Right ventricle myocardium inferior (tissue), 1 donor: Measurements from ENCODE around the gene PSORS1C2. TPM values are rescaled to one million over a fixed set of nuclear protein-coding genes. Genes with fewer than 3 reads are reported as not detected.
"Not testable (repeated sequence)": the region's sequence is repeated elsewhere in the genome, so short reads cannot be mapped to it uniquely, and the experiment has no call there.

ENCODE experiments used
- ATAC-seq: fragments of 200-7000 bp; cut with Tn5 transposase; one replicate; pipeline ENCODE4 v1.9.1; 2020; ENCODE audit warnings: mild to moderate bottlenecking, moderate library complexity
- DNase-seq: peaks from one replicate; pipeline ENCODE4 v3.0.0; 2021; ENCODE audit errors: missing footprints
- intact Hi-C: fragments of 100-400 bp; cut with DNase I; formaldehyde crosslinking; loops from one replicate; pipeline ENCODE4 v1.11.0; 2022
- long read RNA-seq: library from polyadenylated mRNA; unstranded; transcript quantifications from one replicate; pipeline ENCODE4 v2.0.0, GENCODE V29; 2021
- total RNA-seq: library from RNA; stranded (reverse); fragmentation: NEBNext Ultra II Directional; extraction: Animal tissue kit (Norgen Biotek cat#: 25700); gene quantifications from one replicate; pipeline ENCODE4 v1.2.1, GENCODE V29; 2021
- donor health status: DM: no; HTN: yes; CAD: no; lungs with severe emphysema.

PSORS1C2 gene
- total RNA-seq = not detected
- long read RNA-seq = 0 reads

- DNase-seq (no peak), ATAC-seq (no peak)
- intact Hi-C loops = no loop called here
Measured at GRCh38 chr6:31138982-31139381, at the start of gene PSORS1C2. TSS of gene PSORS1C2 (minus strand) at chr6:31139066. CDS start at chr6:31139026, 40 bp downstream.

- ATAC-seq = no peak
- intact Hi-C loops = no loop called here
Measured at GRCh38 chr6:31187780-31188194, 48.9 kb upstream of the PSORS1C2 start.

DNA sequence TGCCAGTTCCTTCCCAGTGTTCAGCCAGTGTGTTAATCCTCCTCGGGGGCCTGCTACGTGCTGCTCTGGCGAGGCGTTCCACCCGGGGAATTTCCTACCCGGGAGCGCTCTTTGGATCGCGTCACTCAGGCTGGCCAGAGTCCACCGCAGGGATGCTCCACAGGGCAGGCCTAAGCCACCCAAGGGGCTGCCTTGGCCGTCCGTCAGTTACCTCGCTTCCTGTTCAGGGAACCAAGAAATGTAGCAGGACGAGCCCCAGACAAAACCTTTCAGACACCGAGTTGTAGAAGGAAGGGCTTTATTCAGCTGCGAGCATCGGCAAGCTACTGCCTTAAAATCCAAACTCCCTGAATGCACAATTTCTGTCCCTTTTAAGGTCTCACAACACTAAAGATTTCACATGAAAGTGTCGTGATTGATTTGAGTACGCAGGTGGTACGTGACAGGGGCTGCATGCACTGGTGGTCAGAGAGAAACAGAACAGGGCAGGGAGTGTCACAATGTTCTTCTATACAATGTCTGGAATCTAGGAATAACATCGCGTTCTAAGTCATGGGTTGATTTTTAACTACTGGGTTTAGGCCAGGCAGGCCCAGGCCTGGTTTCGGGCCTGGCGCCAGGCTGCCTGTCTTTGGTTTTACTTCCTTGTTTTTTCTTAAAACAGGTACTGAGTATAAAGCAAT lies 47.3 kb upstream of the PSORS1C2 start:
- peak; percentile 89 for DNase-seq
- peak; percentile 69 for ATAC-seq
- intact Hi-C loops = no loop called here

More at GRCh38 chr6:31187780-31188194, 48.9 kb upstream of the PSORS1C2 start:
- DNase-seq = no peak

GRCh38 chr6:31185695-31186051 lies 46.8 kb upstream of the PSORS1C2 start:
- ATAC-seq, intact Hi-C loops, DNase-seq: not testable (repeated sequence)

DNA sequence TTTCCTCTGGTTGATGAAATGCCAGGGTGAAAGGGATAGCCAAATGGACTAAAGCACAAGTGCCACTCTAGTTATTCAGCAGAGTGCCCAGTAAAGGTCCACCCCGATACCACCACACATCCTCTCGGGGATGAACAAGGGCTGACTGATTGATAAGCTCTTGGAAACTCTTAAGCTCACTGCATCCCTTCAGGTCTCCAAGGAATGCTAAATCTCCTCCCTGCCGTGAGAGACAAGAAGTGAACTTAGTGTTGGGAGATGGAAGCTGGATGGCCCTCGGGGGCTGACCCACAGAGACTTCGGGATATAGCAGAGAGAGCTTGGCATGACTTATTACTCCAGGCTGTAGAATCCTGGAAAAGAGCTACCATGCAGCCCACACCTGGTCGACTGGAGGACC lies 45.0 kb upstream of the PSORS1C2 start:
- ATAC-seq, DNase-seq, intact Hi-C loops: not testable (repeated sequence)

DNA sequence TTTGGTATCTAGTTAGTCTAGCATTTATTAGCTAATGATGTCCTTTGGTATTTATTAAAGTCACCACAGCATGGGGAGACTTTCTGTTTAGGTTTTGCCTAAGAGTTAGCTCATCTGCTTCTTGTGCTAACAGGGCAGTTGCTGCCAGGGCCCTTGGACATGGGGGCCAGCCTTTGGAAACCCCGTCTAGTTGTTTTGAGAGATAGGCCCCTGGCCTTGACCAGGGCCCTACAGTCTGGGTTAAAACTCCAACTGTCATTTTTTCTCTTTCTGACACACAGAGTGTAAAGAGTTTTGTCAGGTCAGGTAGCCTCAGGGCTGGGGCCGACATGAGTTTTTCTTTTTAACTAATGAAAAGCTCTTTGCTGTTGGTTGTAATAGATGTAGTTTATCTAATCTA lies 44.4 kb upstream of the PSORS1C2 start:
- ATAC-seq, DNase-seq, intact Hi-C loops: not testable (repeated sequence)

DNA sequence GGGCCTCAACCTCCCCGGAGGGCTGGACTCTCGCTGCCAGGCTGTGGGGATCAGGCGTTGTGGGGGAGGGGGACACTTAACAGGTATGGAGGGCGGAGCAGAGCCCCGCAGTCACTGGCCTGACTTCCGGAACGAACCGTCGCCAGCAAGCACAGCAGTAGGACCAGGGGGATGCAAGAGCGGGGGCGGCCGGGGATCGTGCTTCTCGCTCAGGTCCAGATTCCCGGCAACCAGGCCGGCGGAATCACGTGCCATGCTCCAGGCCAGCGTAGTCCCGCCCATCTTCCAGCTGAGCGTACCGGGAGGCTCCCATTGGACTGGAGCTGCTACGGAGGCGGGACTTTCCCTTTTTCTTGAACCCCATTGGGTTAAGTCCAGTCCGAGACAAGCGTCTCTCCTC lies 41.6 kb upstream of the PSORS1C2 start:
- DNase-seq (peak; percentile 82), ATAC-seq (peak; percentile 97)
- intact Hi-C loops = no loop called here

- no peak for ATAC-seq
- intact Hi-C loops = no loop called here
- no peak for DNase-seq
Measured at GRCh38 chr6:31179896-31180295, 41.0 kb upstream of the PSORS1C2 start.

- no peak for ATAC-seq
- intact Hi-C loops = no loop called here
- no peak for DNase-seq
Measured at GRCh38 chr6:31179042-31179386, 40.1 kb upstream of the PSORS1C2 start.

DNA sequence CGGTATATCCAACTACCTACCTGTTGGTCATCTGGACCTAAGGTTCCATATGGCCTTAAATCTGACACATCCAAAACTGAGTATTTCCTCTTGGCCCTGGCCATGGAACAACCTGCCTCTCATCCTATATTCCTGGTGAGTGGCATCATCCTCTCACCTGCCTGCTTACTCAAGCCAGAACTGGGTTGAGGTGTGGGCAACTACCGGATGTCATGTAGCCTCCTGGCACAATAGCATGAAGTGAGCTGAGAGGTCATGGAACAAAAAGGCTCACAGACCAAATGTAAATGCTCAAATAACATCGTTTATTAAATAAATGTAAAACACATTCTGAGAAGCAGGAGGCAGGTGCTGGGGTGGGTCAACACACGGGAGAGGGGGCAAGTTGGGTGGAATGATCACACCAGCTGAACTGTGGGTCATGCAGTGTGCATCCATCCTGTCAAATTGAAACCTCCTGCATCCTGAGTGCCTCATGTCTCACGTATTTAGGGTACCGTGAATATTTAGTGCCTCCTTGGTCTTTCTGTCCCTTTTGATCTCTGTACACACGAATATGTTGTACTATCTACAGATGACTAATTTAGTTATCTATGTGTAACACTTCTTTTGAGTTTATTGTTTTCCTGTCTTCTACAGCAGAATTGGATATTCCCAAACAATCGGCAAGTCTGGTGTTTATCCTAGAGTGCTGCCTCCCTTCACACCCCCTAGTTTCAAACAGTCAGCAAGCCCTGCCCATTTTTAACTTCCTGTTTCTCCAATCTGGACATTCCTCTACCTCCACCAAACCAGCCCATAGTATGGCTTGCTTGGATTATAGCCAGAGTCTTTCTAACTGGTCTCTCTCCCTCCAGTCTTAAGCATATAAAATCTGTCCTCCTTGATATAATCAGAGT lies 39.5 kb upstream of the PSORS1C2 start:
- DNase-seq (no peak), ATAC-seq (no peak)
- intact Hi-C loops = no loop called here

- no peak for DNase-seq
- no peak for ATAC-seq
- intact Hi-C loops = no loop called here
Measured at GRCh38 chr6:31175971-31176370, 37.1 kb upstream of the PSORS1C2 start.

DNA sequence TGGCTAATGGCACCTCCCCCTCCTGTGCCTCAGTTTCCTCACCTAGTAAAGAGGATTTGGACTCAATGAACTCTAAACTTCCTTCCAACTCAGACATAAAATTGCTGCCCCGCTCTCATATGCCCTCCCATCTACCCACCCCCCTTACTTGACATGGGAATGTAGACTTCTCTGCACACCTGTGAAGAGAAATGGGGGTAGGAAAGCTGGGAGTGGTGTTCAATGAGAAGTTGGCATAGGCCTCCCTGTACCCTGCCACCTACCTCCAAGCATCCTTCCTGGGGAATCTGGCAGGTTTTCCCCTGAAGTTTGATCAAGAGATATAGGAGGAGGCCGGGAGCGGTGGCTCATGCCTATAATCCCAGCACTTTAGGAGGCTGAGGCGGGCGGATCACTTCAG lies 35.5 kb upstream of the PSORS1C2 start:
- intact Hi-C loops = no loop called here
- ATAC-seq (no peak), DNase-seq (no peak)

DNA sequence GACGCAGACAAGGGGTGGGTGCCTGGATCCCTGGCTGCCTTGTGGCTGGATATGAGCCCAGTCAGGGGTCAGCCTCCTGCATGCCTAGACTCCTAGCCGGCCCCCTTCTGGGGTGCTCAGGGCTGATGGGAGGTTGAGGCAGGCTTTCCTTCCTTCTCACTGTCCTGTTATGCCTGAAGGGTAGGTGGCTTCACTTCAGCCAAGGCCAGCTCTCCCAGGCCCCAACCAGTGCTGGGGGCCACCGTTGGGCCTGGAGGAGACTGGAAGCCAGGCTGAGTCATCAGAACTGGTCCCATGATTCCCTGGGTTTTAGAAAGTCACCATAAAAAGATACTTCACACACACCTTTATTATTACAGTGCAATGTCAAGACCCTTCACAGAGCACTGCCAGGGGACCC lies 34.5 kb upstream of the PSORS1C2 start:
- ATAC-seq (no peak), DNase-seq (no peak)
- intact Hi-C loops = no loop called here

GRCh38 chr6:31172973-31173384 lies 34.1 kb upstream of the PSORS1C2 start:
- intact Hi-C loops = no loop called here
- DNase-seq (no peak), ATAC-seq (no peak)

DNA sequence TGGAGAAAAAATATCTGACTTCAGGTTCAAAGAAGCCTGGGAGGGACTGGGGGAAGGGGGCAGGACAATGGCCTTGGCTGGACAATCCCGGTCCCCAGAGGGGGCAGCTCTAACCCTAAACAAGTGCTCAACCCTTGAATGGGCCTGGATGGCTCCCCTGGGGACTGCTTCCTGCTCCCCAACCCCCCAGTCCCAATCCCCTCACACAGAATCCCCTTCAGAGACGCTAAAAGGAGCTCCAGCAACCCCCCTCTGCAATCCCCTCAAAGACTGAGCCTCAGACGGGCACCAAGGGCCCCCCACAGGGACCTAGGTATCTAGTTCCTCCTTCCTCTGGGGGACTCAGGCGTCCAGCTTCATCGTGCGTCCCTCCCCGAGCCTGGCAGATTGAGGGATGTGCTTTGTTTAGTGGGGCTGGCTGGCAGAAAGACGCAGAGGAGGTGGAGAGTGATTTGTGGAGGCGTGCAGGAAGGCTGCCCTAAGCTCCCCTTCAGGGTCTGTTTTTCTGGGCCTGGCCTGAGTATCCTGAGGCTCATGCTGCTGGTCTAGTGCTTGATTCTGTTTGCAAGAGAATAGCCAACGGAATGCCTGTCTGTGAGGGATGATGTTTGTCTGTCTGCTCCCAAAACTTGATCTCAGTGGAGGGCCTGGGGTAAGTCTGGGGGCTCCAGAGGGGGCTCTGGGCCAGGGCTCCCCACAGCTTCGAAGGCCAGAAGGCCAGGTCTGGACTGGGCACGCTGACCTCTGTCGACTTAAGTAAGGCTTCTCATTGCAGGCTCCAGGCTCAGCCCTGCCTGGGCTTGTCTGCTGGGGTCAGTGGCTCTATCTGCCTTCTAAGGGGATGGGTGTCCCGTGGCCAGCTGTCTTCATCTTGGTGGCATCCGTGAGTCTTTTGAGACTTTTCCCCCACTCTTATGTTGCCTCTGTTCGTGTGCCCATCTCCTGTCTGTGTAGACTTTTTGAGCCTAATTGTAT lies 33.4 kb upstream of the PSORS1C2 start:
- DNase-seq (no peak), ATAC-seq (no peak)
- intact Hi-C loops = no loop called here

GRCh38 chr6:31170987-31171671 lies 32.3 kb upstream of the PSORS1C2 start:
- no peak for ATAC-seq
- intact Hi-C loops = no loop called here
- DNase-seq = no peak

DNA sequence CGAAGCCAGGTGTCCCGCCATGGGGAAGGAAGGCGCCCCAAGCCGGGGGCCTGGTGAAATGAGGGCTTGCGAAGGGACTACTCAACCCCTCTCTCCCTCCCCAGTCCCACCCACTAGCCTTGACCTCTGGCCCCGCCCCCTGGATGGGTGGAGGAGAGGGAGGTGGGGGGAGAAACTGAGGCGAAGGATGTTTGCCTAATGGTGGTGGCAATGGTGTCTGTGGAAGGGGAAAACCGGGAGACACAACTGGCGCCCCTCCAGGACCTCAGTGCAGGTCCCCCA lies 31.7 kb upstream of the PSORS1C2 start, which contains the start of gene POU5F1:
POU5F1 (minus strand) TSS at position 83 of the 282 bp plus-strand sequence; CDS start at position 21, 62 bp downstream.
- ATAC-seq = no peak
- intact Hi-C loops = no loop called here
- DNase-seq = no peak

DNA sequence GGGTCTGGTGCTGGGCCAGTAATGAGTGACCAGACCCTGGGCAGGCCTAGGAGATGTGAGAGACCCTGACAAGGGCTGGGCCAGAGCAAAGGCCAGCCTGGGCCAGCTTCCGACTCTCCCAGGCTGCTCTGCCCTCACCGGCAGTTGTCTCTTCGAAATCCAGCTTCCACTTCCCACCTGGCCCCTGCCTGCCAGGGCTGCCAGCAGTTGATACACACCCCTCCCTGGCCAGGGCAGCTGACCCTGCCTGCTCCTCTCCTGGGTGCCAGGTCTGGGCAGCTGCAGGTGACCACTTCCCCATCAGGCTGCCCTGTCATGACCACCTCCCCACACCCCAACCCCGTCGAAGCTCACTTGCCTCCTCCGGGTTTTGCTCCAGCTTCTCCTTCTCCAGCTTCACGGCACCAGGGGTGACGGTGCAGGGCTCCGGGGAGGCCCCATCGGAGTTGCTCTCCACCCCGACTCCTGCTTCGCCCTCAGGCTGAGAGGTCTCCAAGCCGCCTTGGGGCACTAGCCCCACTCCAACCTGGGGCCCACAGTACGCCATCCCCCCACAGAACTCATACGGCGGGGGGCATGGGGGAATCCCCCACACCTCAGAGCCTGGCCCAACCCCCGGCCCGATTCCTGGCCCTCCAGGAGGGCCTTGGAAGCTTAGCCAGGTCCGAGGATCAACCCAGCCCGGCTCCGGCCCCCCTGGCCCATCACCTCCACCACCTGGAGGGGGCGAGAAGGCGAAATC lies 31.2 kb upstream of the PSORS1C2 start:
- DNase-seq, ATAC-seq: not testable (repeated sequence)

More for the DNA sequence above, 31.2 kb upstream of the PSORS1C2 start:
- intact Hi-C loops = not testable (repeated sequence)
